Measurements from ENCODE around the gene HOMER3. TPM values are rescaled to one million over a fixed set of nuclear protein-coding genes. Genes with fewer than 3 reads are reported as not detected.

Gene HOMER3
- total and polyA plus RNA-seq, 9 of the 15 experiments (the other 6 are each of a cell fraction or from before 2014, with no cell fraction given) = 1.3 to 5.1 (median 3.7) TPM; not detected in 2

GRCh38 chr19:18989316-18989715 is 48.3 kb upstream of the HOMER3 start:
- FAIRE-seq (no peak), DNase-seq (ENCODE audit: extremely low read depth in 1 of 4, low spot score in 3 of 4) (no peak), ATAC-seq (no peak)
- no TSS peak for BruUV-seq (replicated peaks)
- H2AFZ ChIP-seq (ENCODE audit: low read depth, low read length) = no peak overlapping the region
- ChIA-PET CTCF (ENCODE audit: low intra/inter-chr PET ratio) (no interaction called here), POLR2A (interaction anchor here (0.6 to 1.0 kb wide), 5 partner anchors 9 to 125 kb away, joined by 3 read pairs; no protein-coding TSS in a partner anchor)
- in situ Hi-C loops (cut with MboI) = no loop called here
- H3K36me3 ChIP-seq (ENCODE audit: control insufficient read depth, insufficient read depth, low read length) = peaks cover 32% of the 10 kb centered on the region; the same call in 2 of the 3 replicates
- peaks cover 7% of the 10 kb centered on the region; the same call in 1 of the 2 replicates for H4K20me1 ChIP-seq (replicated peaks; ENCODE audit: control insufficient read depth, insufficient read depth, low read length)
- intact Hi-C loops (cut with micrococcal nuclease) = loop anchor here (5.0 kb wide), 2 partner anchors 47 to 217 kb away; partner anchors contain the start of gene HOMER3
- no peaks in the 10 kb centered on the region for H3K9me1 ChIP-seq (ENCODE audit: control insufficient read depth, insufficient read depth, low read length)
- H3K79me2 ChIP-seq (ENCODE audit: control insufficient read depth, insufficient read depth, low read length) = no peaks in the 10 kb centered on the region
- H3K4me3 ChIP-seq = no peak overlapping the region
- peaks cover 0 to 9% of the 10 kb centered on the region in 2 experiments; a peak in 1 of 5 replicates for H3K4me1 ChIP-seq (replicated peaks in 1 of 2; ENCODE audit: control insufficient read depth in 2 of 2, insufficient read depth in 2 of 2, low read length in 2 of 2)
- no peak overlapping the region for H3K27ac ChIP-seq (ENCODE audit: extremely low read depth, low read depth, low read length)
- H3K27me3 ChIP-seq (ENCODE audit: control insufficient read depth in 2 of 2, insufficient read depth in 2 of 2, low read length in 2 of 2) = peaks cover 7 to 10% of the 10 kb centered on the region in 2 experiments; a peak in 3 of 5 replicates
- 57% methylated on average over 10 of the region's 10 CpGs for WGBS (ENCODE audit: insufficient coverage, low coverage, missing lambda C conversion rate)
- H3K9ac ChIP-seq (ENCODE audit: insufficient read depth in 1 of 2, low read depth in 2 of 2, low read length in 2 of 2) = no peak overlapping the region
- H3K9me3 ChIP-seq (replicated peaks; ENCODE audit: control insufficient read depth, insufficient read depth, low read depth, low read length) = no peaks in the 10 kb centered on the region
- no peak overlapping the region for H3K4me2 ChIP-seq (ENCODE audit: insufficient read depth, low read length)
- TF ChIP-seq NONO (IDR thresholded peaks at IDR 0.05; ENCODE audit: low read depth in 2 of 2, low read length in 1 of 2) (no peak), CAMTA2 (CRISPR knock-in tag; conservative IDR thresholded peaks at IDR 0.05) (no peak), BHLHE40 (IDR thresholded peaks at IDR 0.05; ENCODE audit: low read length) (no peak), MNT (conservative IDR thresholded peaks at IDR 0.05) (no peak), LARP7 (IDR thresholded peaks at IDR 0.05) (no peak), ILK (tag; IDR thresholded peaks at IDR 0.05; ENCODE audit: borderline replicate concordance, low read depth) (no peak), ZNF212 (CRISPR knock-in tag; IDR thresholded peaks at IDR 0.05) (no peak), POLR2A (conservative IDR thresholded peaks at IDR 0.05) (no peak), PKNOX1 (IDR thresholded peaks at IDR 0.05) (no peak), IRF2 (CRISPR knock-in tag; IDR thresholded peaks at IDR 0.05) (no peak), U2AF2 (optimal IDR thresholded peaks at IDR 0.05; ENCODE audit: low read depth, low read length) (no peak)
